ENCODE data around the gene TBX15.
"Not testable (repeated sequence)": the region's sequence is repeated elsewhere in the genome, so short reads cannot be mapped to it uniquely, and the experiment has no call there.

TBX15 gene

GRCh38 chr1:118926261-118926660 lies 61.9 kb downstream of the TBX15 start:
- no peak for DNase-seq

- DNase-seq = no peak
Observed at GRCh38 chr1:118925651-118926050, 62.5 kb downstream of the TBX15 start.

- DNase-seq = no peak
Observed at GRCh38 chr1:118923319-118923718, 64.8 kb downstream of the TBX15 start.

GRCh38 chr1:118921994-118922393 lies 66.1 kb downstream of the TBX15 start:
- no peak for DNase-seq

- no peak for DNase-seq
Observed at GRCh38 chr1:118920124-118920717, 67.9 kb downstream of the TBX15 start.

- DNase-seq = no peak
Observed at GRCh38 chr1:118918940-118919259, 69.2 kb downstream of the TBX15 start.

- no peak for DNase-seq
Observed at GRCh38 chr1:118918230-118918939, 69.8 kb downstream of the TBX15 start.

GRCh38 chr1:118916346-118916745 lies 71.8 kb downstream of the TBX15 start:
- DNase-seq = not testable (repeated sequence)

- no peak for DNase-seq
Observed at GRCh38 chr1:118914379-118915161, 73.6 kb downstream of the TBX15 start.

- no peak for DNase-seq
Observed at GRCh38 chr1:118913818-118914217, 74.3 kb downstream of the TBX15 start.

GRCh38 chr1:118912574-118912973 lies 75.6 kb downstream of the TBX15 start:
- DNase-seq = no peak

- no peak for DNase-seq
Observed at GRCh38 chr1:118911571-118911970, 76.6 kb downstream of the TBX15 start.

GRCh38 chr1:118907466-118907865 lies 80.7 kb downstream of the TBX15 start:
- no peak for DNase-seq

GRCh38 chr1:118905671-118906070 lies 82.5 kb downstream of the TBX15 start:
- DNase-seq = no peak

GRCh38 chr1:118905196-118905595 lies 82.9 kb downstream of the TBX15 start:
- no peak for DNase-seq

- DNase-seq = peak in 1 of 14 donors; percentile 3
Observed at GRCh38 chr1:118902711-118903191, 85.4 kb downstream of the TBX15 start.

- DNase-seq = no peak
Observed at GRCh38 chr1:118902299-118902698, 85.8 kb downstream of the TBX15 start.

- no peak for DNase-seq
Observed at GRCh38 chr1:118900643-118901440, 87.3 kb downstream of the TBX15 start.

- no peak for DNase-seq
Observed at GRCh38 chr1:118899340-118899739, 88.8 kb downstream of the TBX15 start.

- DNase-seq = no peak
Observed at GRCh38 chr1:118898712-118899111, 89.4 kb downstream of the TBX15 start.

- no peak for DNase-seq
Observed at GRCh38 chr1:118896416-118896815, 91.7 kb downstream of the TBX15 start.

GRCh38 chr1:118894836-118895235 lies 93.3 kb downstream of the TBX15 start:
- no peak for DNase-seq

Measured in C1 segment of cervical spinal cord (tissue), 14 donors.